ENCODE results near the gene AAGAB.

DNA sequence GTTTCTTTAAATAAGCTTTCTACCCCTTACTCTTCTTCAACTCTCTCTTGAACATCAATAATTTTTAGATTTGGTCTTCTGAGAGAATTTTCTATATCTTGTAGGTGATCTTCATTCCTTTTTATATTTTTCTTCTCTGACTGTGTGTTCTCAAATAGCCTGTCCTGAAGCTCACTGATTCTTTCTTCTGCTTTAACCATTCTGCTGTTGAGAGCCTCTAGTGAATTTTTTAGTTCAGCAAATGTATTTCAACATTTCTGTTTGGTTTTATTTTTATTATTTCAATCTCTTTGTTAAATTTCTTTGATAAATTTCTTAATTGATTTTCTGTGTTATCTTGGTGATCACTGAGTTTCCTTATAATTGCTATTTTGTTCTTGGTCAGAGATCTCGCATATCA lies 19.8 kb upstream of the AAGAB start:
- TF ChIP-seq EZH2 (IDR thresholded peaks at IDR 0.05) (no peak), TCF7L2 (IDR thresholded peaks at IDR 0.05; ENCODE audit: borderline replicate concordance, extremely low read depth, insufficient read depth, insufficient read length) (no peak), POLR2A (IDR thresholded peaks at IDR 0.05; ENCODE audit: borderline replicate concordance, extremely low read depth, insufficient read depth, insufficient read length) (no peak), POLR2AphosphoS5 (IDR thresholded peaks at IDR 0.05; ENCODE audit: low read depth, low read length) (no peak), RAD21 (IDR thresholded peaks at IDR 0.05; ENCODE audit: low read depth) (no peak)
- TF ChIP-seq, protein P1, sequence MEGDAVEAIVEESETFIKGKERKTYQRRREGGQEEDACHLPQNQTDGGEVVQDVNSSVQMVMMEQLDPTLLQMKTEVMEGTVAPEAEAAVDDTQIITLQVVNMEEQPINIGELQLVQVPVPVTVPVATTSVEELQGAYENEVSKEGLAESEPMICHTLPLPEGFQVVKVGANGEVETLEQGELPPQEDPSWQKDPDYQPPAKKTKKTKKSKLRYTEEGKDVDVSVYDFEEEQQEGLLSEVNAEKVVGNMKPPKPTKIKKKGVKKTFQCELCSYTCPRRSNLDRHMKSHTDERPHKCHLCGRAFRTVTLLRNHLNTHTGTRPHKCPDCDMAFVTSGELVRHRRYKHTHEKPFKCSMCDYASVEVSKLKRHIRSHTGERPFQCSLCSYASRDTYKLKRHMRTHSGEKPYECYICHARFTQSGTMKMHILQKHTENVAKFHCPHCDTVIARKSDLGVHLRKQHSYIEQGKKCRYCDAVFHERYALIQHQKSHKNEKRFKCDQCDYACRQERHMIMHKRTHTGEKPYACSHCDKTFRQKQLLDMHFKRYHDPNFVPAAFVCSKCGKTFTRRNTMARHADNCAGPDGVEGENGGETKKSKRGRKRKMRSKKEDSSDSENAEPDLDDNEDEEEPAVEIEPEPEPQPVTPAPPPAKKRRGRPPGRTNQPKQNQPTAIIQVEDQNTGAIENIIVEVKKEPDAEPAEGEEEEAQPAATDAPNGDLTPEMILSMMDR (IDR thresholded peaks at IDR 0.05 in 2 of 3, conservative IDR thresholded peaks at IDR 0.05 in 1 of 3; ENCODE audit: borderline replicate concordance in 1 of 3, insufficient read depth in 1 of 3, low read depth in 2 of 3, low read length in 2 of 3): no peak
- TF ChIP-seq, protein P2, sequence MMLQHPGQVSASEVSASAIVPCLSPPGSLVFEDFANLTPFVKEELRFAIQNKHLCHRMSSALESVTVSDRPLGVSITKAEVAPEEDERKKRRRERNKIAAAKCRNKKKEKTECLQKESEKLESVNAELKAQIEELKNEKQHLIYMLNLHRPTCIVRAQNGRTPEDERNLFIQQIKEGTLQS (IDR thresholded peaks at IDR 0.05): no peak
- TF ChIP-seq, protein P3, sequence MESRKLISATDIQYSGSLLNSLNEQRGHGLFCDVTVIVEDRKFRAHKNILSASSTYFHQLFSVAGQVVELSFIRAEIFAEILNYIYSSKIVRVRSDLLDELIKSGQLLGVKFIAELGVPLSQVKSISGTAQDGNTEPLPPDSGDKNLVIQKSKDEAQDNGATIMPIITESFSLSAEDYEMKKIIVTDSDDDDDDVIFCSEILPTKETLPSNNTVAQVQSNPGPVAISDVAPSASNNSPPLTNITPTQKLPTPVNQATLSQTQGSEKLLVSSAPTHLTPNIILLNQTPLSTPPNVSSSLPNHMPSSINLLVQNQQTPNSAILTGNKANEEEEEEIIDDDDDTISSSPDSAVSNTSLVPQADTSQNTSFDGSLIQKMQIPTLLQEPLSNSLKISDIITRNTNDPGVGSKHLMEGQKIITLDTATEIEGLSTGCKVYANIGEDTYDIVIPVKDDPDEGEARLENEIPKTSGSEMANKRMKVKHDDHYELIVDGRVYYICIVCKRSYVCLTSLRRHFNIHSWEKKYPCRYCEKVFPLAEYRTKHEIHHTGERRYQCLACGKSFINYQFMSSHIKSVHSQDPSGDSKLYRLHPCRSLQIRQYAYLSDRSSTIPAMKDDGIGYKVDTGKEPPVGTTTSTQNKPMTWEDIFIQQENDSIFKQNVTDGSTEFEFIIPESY (IDR thresholded peaks at IDR 0.05; ENCODE audit: extremely low read depth, insufficient replicate concordance, low read length): no peak

Measured in HCT116 (cell line).